Inflammatory macrophage (primary cell): ENCODE measurements around the gene MAPK12.

Experiments used
- DNase-seq, 2 donors: peaks; one replicate each; pipeline ENCODE4 v3.0.0-alpha.2; 2020 to 2022

MAPK12 gene

GRCh38 chr22:50250555-50251476 is 10.7 kb downstream of the MAPK12 start, which contains the start of gene HDAC10:
TSS of gene HDAC10 (minus strand) at chr22:50251265. CDS start at chr22:50251032, 233 bp downstream.
- DNase-seq, result peak; percentile 86 to 89

- no peak for DNase-seq
Measured at GRCh38 chr22:50250249-50250554, 11.3 kb downstream of the MAPK12 start.

GRCh38 chr22:50249341-50250248 is 11.9 kb downstream of the MAPK12 start:
- no peak for DNase-seq

DNA sequence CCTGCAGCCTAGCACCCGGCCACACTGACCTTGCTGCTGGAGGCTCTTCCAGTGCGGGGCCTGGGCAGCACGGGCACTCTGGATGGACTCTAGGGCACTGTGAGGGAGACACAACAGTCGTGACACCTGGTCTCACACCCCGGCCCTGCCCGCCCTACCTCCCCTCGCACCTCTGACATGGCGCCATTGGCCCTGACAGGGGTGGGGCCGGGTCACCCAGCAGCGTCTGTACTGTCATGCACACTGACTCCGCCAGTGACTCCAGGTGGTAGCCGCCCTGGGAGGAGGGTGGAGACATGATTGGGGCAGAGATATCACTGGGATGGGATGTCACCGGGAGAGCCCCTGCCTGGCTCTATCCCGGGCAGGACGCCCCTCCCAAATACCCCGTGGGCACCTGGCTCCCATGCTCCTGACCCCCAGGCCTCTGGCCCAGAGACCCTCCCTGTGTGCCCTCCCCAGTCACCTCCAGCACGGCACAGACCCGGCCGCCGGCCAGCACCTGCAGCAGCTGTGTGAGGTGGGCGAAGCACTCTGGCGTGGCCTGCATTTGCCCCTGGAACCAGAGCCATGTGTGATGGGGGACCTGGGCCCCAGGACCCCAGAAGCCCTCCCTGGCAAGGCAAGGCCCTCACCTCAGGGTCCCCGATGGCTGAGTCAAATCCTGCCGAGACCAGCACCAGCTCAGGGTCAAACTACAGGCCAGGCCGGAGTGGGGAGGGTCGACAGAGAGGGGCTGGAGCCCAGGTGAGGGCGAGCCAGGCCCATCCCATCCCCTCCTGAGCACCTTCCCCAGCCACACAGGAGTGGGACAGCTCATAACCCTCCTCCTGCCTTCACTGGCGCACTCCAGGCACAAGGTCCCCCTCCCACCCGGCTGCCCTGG is 13.0 kb downstream of the MAPK12 start:
- DNase-seq, result no peak

GRCh38 chr22:50247748-50248147 is 13.7 kb downstream of the MAPK12 start:
- DNase-seq, result peak in 1 of 2 donors; percentile 15

DNA sequence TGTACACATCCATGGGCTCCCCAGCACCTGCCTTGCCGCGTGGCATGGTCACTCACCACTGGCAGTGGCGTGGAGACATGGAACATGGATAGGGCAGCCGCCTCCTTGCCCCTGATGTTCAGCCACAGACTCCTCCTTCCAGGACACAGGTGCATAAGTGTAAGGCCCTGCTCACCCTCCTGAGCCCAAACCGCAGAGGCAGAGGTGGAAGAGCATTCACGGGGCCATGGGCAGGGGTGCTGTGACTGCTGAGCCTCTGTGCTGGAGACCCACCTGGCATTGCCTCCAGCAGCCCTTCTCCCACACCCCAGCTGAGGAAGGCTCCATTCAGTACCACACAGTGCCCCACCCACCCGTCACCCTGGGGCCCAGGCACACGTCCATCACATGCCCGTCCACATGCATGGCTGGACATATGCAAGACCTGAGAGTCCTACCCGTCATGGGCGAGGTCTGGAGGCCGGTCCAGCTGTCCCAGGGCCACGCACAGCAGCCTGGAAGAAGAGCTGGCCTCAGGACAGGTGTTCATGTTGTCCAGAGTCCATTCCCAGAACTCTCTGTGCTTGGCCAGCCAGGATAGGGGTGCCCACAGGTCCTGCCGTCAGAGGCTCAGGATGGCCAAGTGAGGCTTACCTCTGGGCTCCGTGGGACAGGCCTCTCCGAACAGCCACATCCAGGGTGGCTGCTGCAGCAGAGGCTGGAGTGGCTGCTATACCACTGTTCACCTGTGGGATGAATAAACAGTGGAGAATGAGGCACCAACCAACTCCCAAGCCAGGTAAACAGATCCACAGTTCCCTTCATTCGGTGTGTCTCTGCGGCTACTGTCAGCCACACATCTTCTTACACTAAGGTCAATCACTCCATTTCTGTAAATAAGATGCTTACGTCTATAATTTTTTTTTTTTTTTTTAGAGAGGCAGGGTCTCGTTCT is 15.0 kb downstream of the MAPK12 start:
- no peak for DNase-seq

DNA sequence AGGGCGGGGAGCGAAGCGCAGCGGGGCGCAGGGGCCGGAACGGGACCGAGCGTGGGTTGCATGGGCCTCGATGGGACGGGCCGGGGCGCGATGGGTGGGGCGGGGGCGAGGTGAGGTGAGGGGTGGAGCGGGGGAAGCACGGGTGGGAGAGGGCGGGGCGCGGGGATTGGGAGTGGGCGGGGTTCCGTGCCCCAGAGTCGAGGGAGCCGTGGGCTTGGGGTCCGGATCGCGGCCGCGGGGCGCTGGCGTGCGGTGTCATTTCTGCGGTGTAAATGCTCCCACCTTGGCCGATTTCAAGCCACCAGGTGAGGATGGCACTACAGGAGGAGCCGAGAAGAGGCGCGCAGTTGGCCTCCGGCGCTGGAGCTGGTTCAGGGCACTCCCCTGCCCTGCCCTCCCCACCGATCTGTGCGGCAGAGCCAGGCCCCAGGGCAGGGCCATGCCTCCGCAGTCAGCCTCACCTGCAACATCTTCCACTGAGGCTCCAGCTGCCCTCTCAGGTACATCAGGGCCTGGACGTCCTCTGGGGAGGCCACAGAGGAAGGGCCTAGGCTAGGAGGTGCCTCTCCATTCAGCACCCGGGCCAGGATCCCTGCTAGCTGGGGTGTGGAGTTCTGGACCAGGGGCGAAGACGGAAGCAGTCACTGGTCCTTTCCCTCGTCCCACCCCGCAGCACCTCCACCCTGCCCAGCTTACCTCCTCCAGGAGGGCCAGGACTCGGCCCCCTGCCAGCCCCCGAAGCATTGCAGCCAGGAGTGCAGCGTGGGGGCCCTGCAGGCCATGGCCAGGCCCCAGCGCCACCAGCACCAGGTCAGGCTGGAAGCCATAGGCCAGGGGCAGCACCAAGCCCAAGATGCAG is 16.0 kb downstream of the MAPK12 start:
- DNase-seq, result no peak

DNA sequence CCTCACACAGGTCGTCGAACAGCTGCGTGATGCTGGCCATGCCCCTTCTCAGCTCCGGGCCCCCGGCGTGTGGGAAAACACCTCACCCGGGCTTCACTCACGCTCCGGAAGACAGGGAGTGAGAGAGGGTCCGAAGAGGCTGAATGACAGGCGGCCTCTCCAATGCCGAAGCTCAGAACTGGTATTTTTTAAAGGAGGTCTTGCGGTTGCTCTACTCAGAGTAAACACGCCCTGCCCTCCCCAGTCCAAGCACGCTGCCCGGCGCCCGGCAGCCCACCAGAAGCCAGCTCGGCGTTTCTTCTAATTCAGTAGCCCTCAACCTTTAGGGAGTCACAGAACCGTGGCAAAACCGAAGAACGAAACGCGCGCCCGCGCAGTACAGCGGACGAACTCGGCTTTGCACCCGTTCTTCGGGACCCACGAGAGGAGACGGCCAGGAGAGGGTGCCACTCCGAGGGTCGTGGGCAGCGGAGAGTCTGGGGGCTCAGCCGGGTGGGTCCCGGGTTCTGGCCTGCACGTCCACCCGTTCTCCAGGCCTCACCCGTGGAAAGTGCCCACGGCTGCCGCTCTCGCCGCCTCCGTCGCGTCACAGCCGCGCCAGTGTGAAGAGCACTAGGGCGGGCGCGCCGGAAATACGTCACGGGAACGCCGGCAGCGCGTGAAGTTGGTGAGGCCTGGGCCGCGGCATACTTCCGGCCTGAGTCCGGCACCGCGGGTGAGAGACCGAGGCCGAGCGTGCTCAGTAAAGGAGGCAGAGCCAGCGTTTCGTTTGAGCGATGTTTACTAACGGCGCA is 16.9 kb downstream of the MAPK12 start, which contains the start of gene TUBGCP6:
TSS of gene TUBGCP6 (minus strand) at position 604 of the 794 bp plus-strand sequence. CDS start at position 40, 564 bp downstream.
- peak; percentile 93 to 95 for DNase-seq

- peak; percentile 1 to 9 for DNase-seq
Measured at GRCh38 chr22:50243685-50244419, 17.6 kb downstream of the MAPK12 start.

DNA sequence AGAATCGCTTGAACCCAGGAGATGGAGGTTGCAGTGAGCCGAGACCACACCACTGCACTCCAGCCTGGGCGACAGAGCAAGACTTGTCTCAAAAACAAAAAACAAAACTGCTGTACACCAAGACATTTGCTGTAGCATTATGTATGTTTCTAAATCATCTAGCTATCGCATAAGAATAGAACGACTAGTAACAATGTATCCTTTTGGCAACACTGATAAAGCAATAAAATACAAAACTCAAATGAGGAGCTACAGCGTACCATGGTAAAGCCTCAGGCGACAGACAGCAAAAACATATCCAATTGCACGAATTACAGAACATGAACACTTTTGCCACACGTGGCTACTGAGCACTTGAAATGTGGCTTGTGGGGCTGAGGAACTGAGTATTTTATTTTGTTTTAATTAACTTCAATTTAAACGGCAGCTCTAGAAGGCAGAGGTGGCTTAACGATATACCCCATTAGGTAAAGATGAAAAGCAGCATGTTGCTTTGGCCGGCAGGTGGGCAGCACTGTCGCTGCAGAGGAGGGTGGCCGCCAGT is 19.0 kb downstream of the MAPK12 start:
- DNase-seq, result no peak

GRCh38 chr22:50238755-50239154 is 22.7 kb downstream of the MAPK12 start:
- DNase-seq, result no peak

GRCh38 chr22:50236731-50237409 is 24.6 kb downstream of the MAPK12 start:
- DNase-seq, result peak; percentile 6 to 17

- no peak for DNase-seq
Measured at GRCh38 chr22:50233223-50233622, 28.3 kb downstream of the MAPK12 start.

DNA sequence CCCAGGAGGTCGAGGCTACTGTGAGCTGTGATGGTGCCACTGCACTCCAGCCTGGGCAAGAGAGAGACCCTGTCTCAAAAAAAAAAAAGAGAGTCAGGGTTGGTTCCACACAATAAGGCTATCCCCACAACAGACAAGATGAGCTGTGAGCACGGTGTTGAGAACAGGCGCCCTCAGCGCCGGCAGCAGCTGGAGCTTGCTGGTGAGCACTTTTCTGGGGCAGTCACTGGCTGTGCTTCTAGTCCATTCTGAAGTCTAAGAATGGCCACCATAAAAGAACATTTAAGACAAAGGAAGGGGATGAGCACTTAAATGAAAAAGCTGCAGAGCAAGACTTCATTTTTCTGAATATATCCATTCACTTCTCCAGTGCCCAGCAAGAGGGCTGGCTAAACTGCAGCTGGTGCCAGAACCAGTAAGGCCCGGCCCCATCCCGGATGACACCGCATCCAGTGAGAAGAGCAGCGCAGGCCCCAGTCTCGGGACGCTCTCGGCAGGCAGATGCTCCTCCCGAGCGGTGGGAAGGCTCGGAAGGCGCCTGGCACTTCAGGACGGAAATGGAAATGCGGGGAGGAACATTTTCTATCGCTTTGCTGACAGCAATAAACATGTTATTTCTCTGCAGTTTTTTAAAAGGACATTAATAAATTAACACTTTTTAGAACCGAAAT is 28.9 kb downstream of the MAPK12 start:
- no peak for DNase-seq

DNA sequence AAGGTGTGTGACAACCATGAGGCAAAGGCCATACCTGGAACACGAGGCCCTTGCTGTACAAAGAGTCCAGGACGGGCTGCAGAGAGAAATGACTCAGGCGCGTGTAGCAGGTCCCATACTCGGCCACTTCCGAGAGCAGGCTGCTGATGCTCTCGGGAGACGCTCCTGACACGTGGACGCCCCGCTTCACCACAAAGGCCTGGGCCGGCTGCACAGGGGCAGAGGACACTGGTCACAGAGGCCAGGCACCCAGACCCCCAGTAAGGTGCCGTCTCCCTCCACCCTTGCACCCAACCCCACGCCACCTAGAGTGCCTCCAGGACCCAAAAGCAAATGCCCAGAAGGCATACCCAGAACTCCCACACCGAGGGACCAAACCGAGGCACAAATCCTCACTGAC is 32.1 kb downstream of the MAPK12 start:
- DNase-seq, result no peak

GRCh38 chr22:50228366-50228765 is 33.1 kb downstream of the MAPK12 start:
- no peak for DNase-seq
